ENCODE data around the gene ODAD3.

ODAD3 gene

GRCh38 chr19:11375143-11375948 is 59.6 kb downstream of the ODAD3 start:
- peak in 1 of 2 donors; percentile 44 for DNase-seq (ENCODE audit: low read depth in 2 of 2)

GRCh38 chr19:11374433-11375142 is 60.3 kb downstream of the ODAD3 start, which contains the start of gene SWSAP1:
Gene SWSAP1, plus strand, starts transcription at chr19:11374666. Its CDS starts 15 bp downstream, at chr19:11374681.
- peak; percentile 86 to 94 for DNase-seq (ENCODE audit: low read depth in 2 of 2)

GRCh38 chr19:11373885-11374432 is 61.0 kb downstream of the ODAD3 start:
- no peak for DNase-seq (ENCODE audit: low read depth in 2 of 2)

- no peak for DNase-seq (ENCODE audit: low read depth in 2 of 2)
These were observed 61.6 kb downstream of the ODAD3 start for GRCh38 chr19:11373166-11373884.

- DNase-seq (ENCODE audit: low read depth in 2 of 2): no peak
These were observed 64.2 kb downstream of the ODAD3 start for GRCh38 chr19:11370744-11371143.

Data from stimulated activated CD4-positive, alpha-beta T cell treated with anti-CD3 and anti-CD28 coated beads, Interleukin-1b, Interleukin-23, amount 100 ng/mL, for 1 hour (primary cell).